ENCODE data around the gene AGAP4.
"Not testable (repeated sequence)": the region's sequence is repeated elsewhere in the genome, so short reads cannot be mapped to it uniquely, and the experiment has no call there.

- TF ChIP-seq, protein P1, sequence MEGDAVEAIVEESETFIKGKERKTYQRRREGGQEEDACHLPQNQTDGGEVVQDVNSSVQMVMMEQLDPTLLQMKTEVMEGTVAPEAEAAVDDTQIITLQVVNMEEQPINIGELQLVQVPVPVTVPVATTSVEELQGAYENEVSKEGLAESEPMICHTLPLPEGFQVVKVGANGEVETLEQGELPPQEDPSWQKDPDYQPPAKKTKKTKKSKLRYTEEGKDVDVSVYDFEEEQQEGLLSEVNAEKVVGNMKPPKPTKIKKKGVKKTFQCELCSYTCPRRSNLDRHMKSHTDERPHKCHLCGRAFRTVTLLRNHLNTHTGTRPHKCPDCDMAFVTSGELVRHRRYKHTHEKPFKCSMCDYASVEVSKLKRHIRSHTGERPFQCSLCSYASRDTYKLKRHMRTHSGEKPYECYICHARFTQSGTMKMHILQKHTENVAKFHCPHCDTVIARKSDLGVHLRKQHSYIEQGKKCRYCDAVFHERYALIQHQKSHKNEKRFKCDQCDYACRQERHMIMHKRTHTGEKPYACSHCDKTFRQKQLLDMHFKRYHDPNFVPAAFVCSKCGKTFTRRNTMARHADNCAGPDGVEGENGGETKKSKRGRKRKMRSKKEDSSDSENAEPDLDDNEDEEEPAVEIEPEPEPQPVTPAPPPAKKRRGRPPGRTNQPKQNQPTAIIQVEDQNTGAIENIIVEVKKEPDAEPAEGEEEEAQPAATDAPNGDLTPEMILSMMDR (IDR thresholded peaks at IDR 0.05; ENCODE audit: low read depth, low read length, poor library complexity, severe bottlenecking): not testable (repeated sequence)
- TF ChIP-seq EZH2phosphoT487 (IDR thresholded peaks at IDR 0.05; ENCODE audit: borderline replicate concordance, low read length): not testable (repeated sequence)
Measured at GRCh38 chr10:45863632-45864031, 16.3 kb upstream of the AGAP4 start.
